Measurements from ENCODE around the gene PTPN6. TPM values are rescaled to one million over a fixed set of nuclear protein-coding genes. Genes with fewer than 3 reads are reported as not detected.

Gene PTPN6
- total and polyA plus RNA-seq, 2 donors from 2014 or later: 38.0 to 70.8 TPM

DNA sequence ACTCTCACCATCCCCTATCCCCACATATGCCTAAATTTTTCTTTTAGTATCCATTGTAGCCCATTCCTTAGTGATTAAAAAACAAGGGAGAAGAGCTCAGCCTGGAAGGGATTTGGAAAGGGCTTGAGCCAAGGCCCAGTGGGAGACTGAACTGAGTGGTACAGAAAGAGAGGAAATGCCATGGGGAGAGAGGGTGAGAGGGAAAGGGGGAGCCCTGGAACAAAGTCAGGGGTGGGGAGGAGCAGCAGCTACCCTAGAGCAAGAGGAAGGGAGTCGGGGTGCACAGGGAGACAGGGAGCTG, 26.0 kb upstream of the PTPN6 start:
- no peaks in the 10 kb centered on the region for H3K27me3 ChIP-seq (ENCODE audit: control insufficient read depth, insufficient read depth, low read length)
- FAIRE-seq (no peak), DNase-seq (no peak)
- peak overlapping the region in 1 of 3 donors; percentile 72 for H3K4me3 ChIP-seq (ENCODE audit: low read length in 3 of 3)
- H3K36me3 ChIP-seq (ENCODE audit: control insufficient read depth in 2 of 3, insufficient read depth in 3 of 3, low read length in 3 of 3): no peaks in the 10 kb centered on the region
- no peaks in the 10 kb centered on the region for H3K9me3 ChIP-seq (ENCODE audit: control insufficient read depth in 2 of 3, insufficient read depth in 1 of 3, low read length in 3 of 3)
- intact Hi-C loops (cut with DNase I): no loop called here
- TF ChIP-seq, protein P1, sequence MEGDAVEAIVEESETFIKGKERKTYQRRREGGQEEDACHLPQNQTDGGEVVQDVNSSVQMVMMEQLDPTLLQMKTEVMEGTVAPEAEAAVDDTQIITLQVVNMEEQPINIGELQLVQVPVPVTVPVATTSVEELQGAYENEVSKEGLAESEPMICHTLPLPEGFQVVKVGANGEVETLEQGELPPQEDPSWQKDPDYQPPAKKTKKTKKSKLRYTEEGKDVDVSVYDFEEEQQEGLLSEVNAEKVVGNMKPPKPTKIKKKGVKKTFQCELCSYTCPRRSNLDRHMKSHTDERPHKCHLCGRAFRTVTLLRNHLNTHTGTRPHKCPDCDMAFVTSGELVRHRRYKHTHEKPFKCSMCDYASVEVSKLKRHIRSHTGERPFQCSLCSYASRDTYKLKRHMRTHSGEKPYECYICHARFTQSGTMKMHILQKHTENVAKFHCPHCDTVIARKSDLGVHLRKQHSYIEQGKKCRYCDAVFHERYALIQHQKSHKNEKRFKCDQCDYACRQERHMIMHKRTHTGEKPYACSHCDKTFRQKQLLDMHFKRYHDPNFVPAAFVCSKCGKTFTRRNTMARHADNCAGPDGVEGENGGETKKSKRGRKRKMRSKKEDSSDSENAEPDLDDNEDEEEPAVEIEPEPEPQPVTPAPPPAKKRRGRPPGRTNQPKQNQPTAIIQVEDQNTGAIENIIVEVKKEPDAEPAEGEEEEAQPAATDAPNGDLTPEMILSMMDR (IDR thresholded peaks at IDR 0.05; ENCODE audit: borderline replicate concordance, extremely low read depth, insufficient read depth): no peak
- peak overlapping the region in 1 of 3 donors; percentile 83 for H3K9ac ChIP-seq (ENCODE audit: low read length in 3 of 3)
- H3K27ac ChIP-seq (ENCODE audit: low read depth in 2 of 2, low read length in 2 of 2): peak overlapping the region; percentile 97 to 99
- peaks cover 0 to 41% (median 27%) of the 10 kb centered on the region in 3 donors for H3K4me1 ChIP-seq (ENCODE audit: control insufficient read depth in 2 of 3, insufficient read depth in 2 of 3, low read depth in 1 of 3, low read length in 3 of 3)

- intact Hi-C loops (cut with DNase I): no loop called here
- DNase-seq (peak; percentile 63 to 88 (median 83)), FAIRE-seq (no peak)
- H3K36me3 ChIP-seq (ENCODE audit: control insufficient read depth in 2 of 3, insufficient read depth in 3 of 3, low read length in 3 of 3): no peaks in the 10 kb centered on the region
- TF ChIP-seq, protein P1 (IDR thresholded peaks at IDR 0.05; ENCODE audit: borderline replicate concordance, extremely low read depth, insufficient read depth): peak; percentile 2
- no peaks in the 10 kb centered on the region for H3K9me3 ChIP-seq (ENCODE audit: control insufficient read depth in 2 of 3, insufficient read depth in 1 of 3, low read length in 3 of 3)
- peak overlapping the region; percentile 12 to 83 (median 80) for H3K9ac ChIP-seq (ENCODE audit: low read length in 3 of 3)
- H3K27me3 ChIP-seq (ENCODE audit: control insufficient read depth, insufficient read depth, low read length): no peaks in the 10 kb centered on the region
- H3K27ac ChIP-seq (ENCODE audit: low read depth in 2 of 2, low read length in 2 of 2): peak overlapping the region; percentile 97 to 99
- peak overlapping the region; percentile 45 to 72 (median 59) for H3K4me3 ChIP-seq (ENCODE audit: low read length in 3 of 3)
- peaks cover 0 to 41% (median 27%) of the 10 kb centered on the region in 3 donors for H3K4me1 ChIP-seq (ENCODE audit: control insufficient read depth in 2 of 3, insufficient read depth in 2 of 3, low read depth in 1 of 3, low read length in 3 of 3)
These were observed 25.4 kb upstream of the PTPN6 start for GRCh38 chr12:6925540-6926279.

DNA sequence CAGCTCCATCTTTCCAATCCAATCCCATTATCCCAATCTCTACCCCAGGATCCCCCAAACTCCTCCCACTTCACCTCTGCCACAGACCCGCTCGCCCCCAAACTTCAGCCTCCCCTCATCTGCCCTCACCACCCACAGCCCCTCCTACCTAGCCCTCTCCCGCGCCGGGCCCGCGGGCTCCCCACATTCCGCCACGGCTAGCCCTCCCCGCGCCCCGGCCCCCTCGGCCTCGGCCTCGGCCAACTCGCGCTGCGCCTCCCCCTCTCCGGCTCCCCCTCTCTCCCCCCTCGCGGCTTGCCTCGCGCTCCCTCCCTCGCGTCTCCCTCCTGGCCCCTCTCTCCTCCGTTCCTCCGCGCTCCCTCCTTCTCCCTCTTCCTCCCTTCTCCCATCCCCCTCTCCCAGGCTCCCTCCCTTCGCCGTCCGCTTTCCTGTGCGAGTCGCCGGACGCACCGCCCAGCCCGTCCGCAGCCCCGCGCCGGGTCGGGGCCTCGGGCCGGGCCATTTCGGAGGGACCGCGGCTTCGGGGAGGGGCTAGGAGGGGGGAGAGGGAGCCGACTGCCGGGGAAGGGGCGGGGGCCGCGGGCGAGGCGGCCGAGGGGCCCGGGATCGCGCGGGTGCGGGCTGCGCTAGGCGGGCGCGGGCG, 23.7 kb upstream of the PTPN6 start, which contains the start of gene ATN1:
TSS of gene ATN1 (plus strand) at position 581 of the 643 bp plus-strand sequence. CDS start 6,043 bp downstream, outside the sequence.
- Histone ChIP-seq H3K4me3 (ENCODE audit: low read length in 3 of 3) (peak within 1 kb of the TSS; percentile 75 to 78 (median 76)), H3K27ac (ENCODE audit: low read depth in 2 of 2, low read length in 2 of 2) (peak within 1 kb of the TSS; percentile 97 to 99), H3K36me3 (ENCODE audit: control insufficient read depth in 2 of 3, insufficient read depth in 3 of 3, low read length in 3 of 3) (peaks cover 0 to 3% (median 2%) of the 10 kb centered on the region in 3 donors), H3K9me3 (ENCODE audit: control insufficient read depth in 2 of 3, insufficient read depth in 1 of 3, low read length in 3 of 3) (no peaks in the 10 kb centered on the region), H3K27me3 (ENCODE audit: control insufficient read depth, insufficient read depth, low read length) (no peaks in the 10 kb centered on the region), H3K4me1 (ENCODE audit: control insufficient read depth in 2 of 3, insufficient read depth in 2 of 3, low read depth in 1 of 3, low read length in 3 of 3) (peaks cover 0 to 47% (median 34%) of the 10 kb centered on the region in 3 donors), H3K9ac (ENCODE audit: low read length in 3 of 3) (peak within 1 kb of the TSS; percentile 61 to 83 (median 78))
- TF ChIP-seq, protein P1 (IDR thresholded peaks at IDR 0.05; ENCODE audit: borderline replicate concordance, extremely low read depth, insufficient read depth): no peak
- FAIRE-seq (no peak), DNase-seq (peak; percentile 91 to 97 (median 94))
- intact Hi-C loops (cut with DNase I): no loop called here

All from kidney (tissue), 14 donors.